M059J (cell line): ENCODE results near the gene MBOAT1. TPM values are rescaled to one million over a fixed set of nuclear protein-coding genes. Genes with fewer than 3 reads are reported as not detected.

Source experiments
- total RNA-seq: library from RNA; depleted of rRNA; stranded (reverse); fragments of >200 nt; shearing (Covaris generic); gene quantifications from 2 replicates; pipeline ENCODE4 v1.2.3, GENCODE V29; 2014; rRNA removed

The MBOAT1 gene
- total RNA-seq, 1 experiment from 2014 or later = 32.3 TPM

Other genes starting within 250 kb of the MBOAT1 start
- 13.0 and 15.8 TPM in 2 replicates for gene E2F3, start 189.4 kb upstream of the MBOAT1 start, total RNA-seq